CD8-positive, alpha-beta memory T cell (primary cell): ENCODE results near the gene TRPC4AP. TPM values are rescaled to one million over a fixed set of nuclear protein-coding genes. Genes with fewer than 3 reads are reported as not detected.

ENCODE experiments used
- CTCF ChIA-PET: fragments of 350-600 bp; sonication (Branson Sonifier 250); formaldehyde crosslinking; loops from one replicate; lab custom pipeline; 2021; ENCODE audit warnings: antibody characterized with exemption; lab: Charles Lee
- POLR2A ChIA-PET: fragments of 350-600 bp; sonication (Branson Sonifier 250); formaldehyde crosslinking; loops from one replicate; lab custom pipeline; 2021; ENCODE audit warnings: antibody characterized with exemption; lab: Charles Lee
- DNase-seq, 5 donors: peaks; one replicate each; pipeline versions ENCODE4 v3.0.0 to v3.0.0-alpha.2; 2020 to 2022; ENCODE audit warnings: mixed read lengths in 1 of 5
- H3K27ac ChIP-seq: one replicate; pipeline ENCODE4 v1.7.0; 2013; ENCODE audit warnings: low read depth, mild to moderate bottlenecking, low read length, moderate library complexity
- H3K27me3 ChIP-seq: 2 replicates; pipeline ENCODE4 v1.7.0; 2013; ENCODE audit warnings: low read length, mild to moderate bottlenecking; ENCODE audit not compliant: insufficient read depth, poor library complexity, severe bottlenecking
- H3K36me3 ChIP-seq: 2 replicates; pipeline ENCODE4 v1.7.0; 2013; ENCODE audit warnings: mild to moderate bottlenecking, low read length, moderate library complexity; ENCODE audit not compliant: insufficient read depth
- H3K4me1 ChIP-seq: 2 replicates; pipeline ENCODE4 v1.7.0; 2013; ENCODE audit warnings: mild to moderate bottlenecking, low read length, moderate library complexity; ENCODE audit not compliant: insufficient read depth
- H3K4me3 ChIP-seq: 2 replicates; pipeline ENCODE4 v1.7.0; 2013; ENCODE audit warnings: mild to moderate bottlenecking, low read length
- H3K9me3 ChIP-seq: 2 replicates; pipeline ENCODE4 v1.7.0; 2013; ENCODE audit warnings: mild to moderate bottlenecking, low read length
- H3K27ac Mint-ChIP-seq, 8 donors: one replicate each; pipeline ENCODE4 v1.8.0; 2020 to 2021; ENCODE audit warnings: mixed read lengths in 8 of 8, mild to moderate bottlenecking in 6 of 8, inconsistent platforms in 3 of 8, moderate library complexity in 3 of 8
- H3K27me3 Mint-ChIP-seq, 2 donors: one replicate each; pipeline ENCODE4 v1.8.0; 2020 to 2021; ENCODE audit warnings: mixed read lengths in 2 of 2, mild to moderate bottlenecking in 1 of 2, moderate library complexity in 1 of 2
- H3K36me3 Mint-ChIP-seq, 3 donors: one replicate each; pipeline ENCODE4 v1.8.0; 2020 to 2021; ENCODE audit warnings: mixed read lengths in 3 of 3, inconsistent platforms in 1 of 3, mild to moderate bottlenecking in 1 of 3
- H3K4me1 Mint-ChIP-seq, 3 donors: one replicate each; pipeline ENCODE4 v1.8.0; 2020 to 2021; ENCODE audit warnings: mixed read lengths in 3 of 3, inconsistent platforms in 1 of 3, mild to moderate bottlenecking in 1 of 3
- H3K4me3 Mint-ChIP-seq, 7 donors: one replicate each; pipeline ENCODE4 v1.8.0; 2020 to 2021; ENCODE audit warnings: mixed read lengths in 7 of 7, mild to moderate bottlenecking in 6 of 7, moderate library complexity in 4 of 7, inconsistent platforms in 2 of 7
- H3K9me3 Mint-ChIP-seq, 5 donors: one replicate each; pipeline ENCODE4 v1.8.0; 2020 to 2022; ENCODE audit warnings: mixed read lengths in 5 of 5, mild to moderate bottlenecking in 3 of 5, moderate library complexity in 2 of 5, inconsistent platforms in 1 of 5
- polyA plus RNA-seq: library from polyadenylated mRNA; unstranded; fragments of 300-500 nt; fragmentation: Illumina TruSeq; gene quantifications from one replicate; pipeline ENCODE4 v1.2.3, GENCODE V29; 2021
- total RNA-seq, 2 experiments: library from RNA; stranded (reverse); gene quantifications; one replicate each; pipeline ENCODE4 v1.2.3, GENCODE V29; 2021

Gene TRPC4AP
- total and polyA plus RNA-seq, 3 experiments from 2014 or later = 51.2 to 59.8 (median 53.4) TPM

DNA sequence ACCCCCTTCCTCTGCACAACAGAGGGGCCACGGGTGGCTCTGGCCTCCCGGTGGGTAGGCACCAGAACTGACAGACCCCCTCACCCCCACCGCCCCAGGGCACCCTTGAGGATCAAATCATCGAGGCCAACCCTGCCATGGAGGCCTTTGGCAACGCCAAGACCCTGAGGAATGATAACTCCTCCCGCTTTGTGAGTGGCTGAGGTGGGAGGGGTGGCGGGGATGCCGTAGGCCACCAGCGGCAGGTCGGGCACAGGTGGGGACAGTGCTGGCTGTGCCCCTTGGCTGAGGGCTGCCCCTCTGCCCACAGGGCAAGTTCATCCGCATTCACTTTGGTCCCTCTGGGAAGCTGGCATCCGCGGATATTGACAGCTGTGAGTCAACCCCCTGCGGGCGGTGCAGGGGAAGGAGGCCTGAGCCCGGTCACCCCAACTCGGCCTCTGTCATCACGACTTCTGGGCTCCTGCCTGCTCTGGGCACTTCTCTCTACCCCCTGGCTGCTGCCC is 107.8 kb downstream of the TRPC4AP start:
- H3K9me3 ChIP-seq = no peaks in the 10 kb centered on the region
- no peak overlapping the region for H3K4me3 ChIP-seq
- no peak for DNase-seq
- Mint-ChIP-seq H3K9me3 (no peaks in the 10 kb centered on the region), H3K27me3 (peaks cover 25% of the 10 kb centered on the region in 2 donors), H3K27ac (peak overlapping the region in 1 of 8 donors; percentile 33), H3K36me3 (peaks cover 0 to 4% (median 0%) of the 10 kb centered on the region in 3 donors), H3K4me3 (no peak overlapping the region), H3K4me1 (no peaks in the 10 kb centered on the region)
- ChIA-PET POLR2A (no interaction called here), CTCF (no interaction called here)
- no peak overlapping the region for H3K27ac ChIP-seq
- no peaks in the 10 kb centered on the region for H3K4me1 ChIP-seq
- peaks cover 10% of the 10 kb centered on the region for H3K27me3 ChIP-seq
- H3K36me3 ChIP-seq = no peaks in the 10 kb centered on the region

DNA sequence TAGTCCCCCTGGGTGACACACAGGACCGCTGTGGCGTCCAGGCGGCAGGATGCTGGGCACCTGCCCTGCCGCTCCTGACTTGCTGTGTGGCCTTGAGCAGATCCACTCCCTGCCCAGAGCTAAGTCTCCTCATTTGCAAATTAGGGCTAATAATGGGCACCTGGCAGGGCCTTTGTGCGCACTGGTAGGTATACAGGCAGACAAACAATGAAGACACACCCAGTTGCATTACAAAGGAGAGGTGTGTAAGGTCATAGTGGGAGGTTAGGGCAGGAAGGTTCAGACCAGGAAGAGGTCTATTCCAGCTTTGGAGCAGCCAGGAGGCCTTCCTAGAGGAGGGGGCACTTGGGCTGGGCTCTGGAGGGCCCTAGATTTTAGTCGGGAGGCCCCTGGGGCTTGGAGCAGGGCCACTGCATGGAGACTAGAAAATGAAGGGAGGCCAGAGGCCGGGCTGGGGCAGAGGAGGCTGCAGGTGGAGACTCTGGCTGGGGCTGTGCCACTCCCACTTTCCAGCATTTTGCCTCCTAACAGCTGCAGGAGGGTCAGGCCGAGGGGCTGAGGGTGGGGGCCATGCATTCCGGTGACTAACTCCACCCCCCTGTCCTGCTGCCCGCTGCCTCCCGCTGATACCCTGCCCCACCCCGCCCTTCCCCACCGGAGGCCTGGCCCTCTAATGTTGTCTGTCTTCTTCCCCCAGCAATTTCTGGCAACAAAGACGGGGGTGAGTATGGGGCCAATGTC is 108.4 kb downstream of the TRPC4AP start:
- H3K4me3 ChIP-seq = no peak overlapping the region
- no peaks in the 10 kb centered on the region for H3K36me3 ChIP-seq
- peaks cover 10% of the 10 kb centered on the region for H3K27me3 ChIP-seq
- Mint-ChIP-seq H3K36me3 (peaks cover 0 to 4% (median 0%) of the 10 kb centered on the region in 3 donors), H3K4me1 (no peaks in the 10 kb centered on the region), H3K27me3 (peaks cover 25% of the 10 kb centered on the region in 2 donors), H3K9me3 (no peaks in the 10 kb centered on the region), H3K4me3 (no peak overlapping the region), H3K27ac (no peak overlapping the region)
- ChIA-PET POLR2A (no interaction called here), CTCF (no interaction called here)
- no peak overlapping the region for H3K27ac ChIP-seq
- no peaks in the 10 kb centered on the region for H3K9me3 ChIP-seq
- no peak for DNase-seq
- H3K4me1 ChIP-seq = no peaks in the 10 kb centered on the region

DNA sequence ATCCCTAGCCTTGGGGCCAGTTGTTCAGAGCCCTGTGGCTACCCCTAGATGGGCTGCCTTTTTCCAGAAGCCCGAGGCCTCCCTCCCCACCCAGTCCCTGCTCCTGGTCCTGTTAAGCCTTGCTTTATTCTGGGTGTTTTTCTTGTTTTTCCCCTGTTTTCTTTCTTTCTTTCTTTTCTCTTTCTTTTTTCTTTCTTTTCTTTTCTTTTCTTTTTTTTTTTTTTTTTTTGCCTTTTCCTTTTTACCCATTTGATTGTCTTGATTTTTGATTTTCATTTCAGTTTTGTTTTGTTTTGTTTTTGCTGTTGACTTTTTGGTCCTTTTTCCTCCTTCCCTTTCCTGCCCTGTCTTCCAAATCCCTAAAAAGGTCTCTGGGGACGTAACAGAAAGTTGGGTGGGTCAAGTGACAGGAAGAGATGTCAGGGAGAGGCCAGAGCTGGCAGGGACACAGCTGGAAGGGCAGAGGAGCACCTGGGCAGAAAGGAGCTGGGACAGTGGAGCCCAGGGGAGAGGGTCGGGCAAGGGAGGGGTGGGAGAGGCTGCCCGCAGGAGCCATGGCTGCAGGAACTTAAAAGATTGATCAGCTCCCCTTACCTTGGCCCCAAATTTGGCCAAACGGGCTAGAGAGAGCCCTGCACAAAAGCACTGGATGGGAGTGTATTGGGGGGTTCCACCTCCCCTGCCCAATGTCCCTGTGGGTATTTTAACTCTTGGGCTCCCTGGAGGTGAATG is 109.4 kb downstream of the TRPC4AP start:
- no peaks in the 10 kb centered on the region for H3K9me3 ChIP-seq
- ChIA-PET POLR2A (no interaction called here), CTCF (no interaction called here)
- Mint-ChIP-seq H3K9me3 (no peaks in the 10 kb centered on the region), H3K27ac (peak overlapping the region in 1 of 8 donors; percentile 66), H3K36me3 (peaks cover 0 to 4% (median 0%) of the 10 kb centered on the region in 3 donors), H3K4me1 (no peaks in the 10 kb centered on the region), H3K4me3 (no peak overlapping the region), H3K27me3 (peaks cover 25 to 32% of the 10 kb centered on the region in 2 donors)
- H3K27me3 ChIP-seq = peaks cover 10% of the 10 kb centered on the region
- H3K4me1 ChIP-seq = no peaks in the 10 kb centered on the region
- no peak for DNase-seq
- H3K27ac ChIP-seq = no peak overlapping the region
- no peak overlapping the region for H3K4me3 ChIP-seq
- H3K36me3 ChIP-seq = no peaks in the 10 kb centered on the region

DNA sequence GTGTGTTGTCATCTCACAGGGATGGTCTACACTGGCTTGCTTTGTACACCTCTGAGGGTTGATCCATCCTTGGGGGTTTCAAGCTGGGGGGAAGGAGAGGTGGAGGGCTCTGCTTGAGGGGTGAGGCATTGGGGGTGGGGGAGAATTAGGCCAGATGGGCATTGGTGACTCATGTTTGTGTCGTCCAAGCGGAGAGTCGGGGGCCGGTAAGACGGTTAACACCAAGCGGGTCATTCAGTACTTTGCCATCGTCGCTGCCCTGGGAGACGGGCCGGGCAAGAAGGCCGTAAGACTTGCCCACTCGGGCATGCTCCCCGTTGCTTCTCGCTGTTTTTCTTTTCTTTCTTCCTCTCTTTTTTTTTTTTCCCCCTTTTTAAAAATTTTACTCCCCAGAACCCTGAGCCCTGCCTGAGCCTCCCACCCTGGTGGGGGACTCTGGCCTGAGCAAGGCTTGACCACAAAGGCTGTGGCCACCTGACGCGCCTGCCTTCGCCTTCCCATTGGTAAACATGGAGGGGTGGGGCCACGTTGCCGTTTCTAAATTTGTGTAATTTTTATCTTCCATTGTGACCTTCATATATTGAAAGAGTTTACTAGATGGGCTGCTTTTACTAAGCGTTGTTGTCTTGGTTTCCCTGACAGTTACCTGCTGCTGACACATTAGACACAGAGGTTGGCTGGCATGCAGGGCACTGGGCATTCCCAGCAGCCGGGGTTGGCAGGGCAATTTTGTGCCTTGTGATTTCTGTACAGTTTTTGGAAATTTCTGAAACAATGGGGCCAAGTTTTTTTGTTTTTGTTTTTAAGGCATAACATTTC is 110.1 kb downstream of the TRPC4AP start:
- DNase-seq = no peak
- no peak overlapping the region for H3K4me3 Mint-ChIP-seq
- peaks cover 25 to 34% of the 10 kb centered on the region in 2 donors for H3K27me3 Mint-ChIP-seq
- Histone ChIP-seq H3K4me3 (no peak overlapping the region), H3K36me3 (no peaks in the 10 kb centered on the region), H3K4me1 (no peaks in the 10 kb centered on the region), H3K27ac (no peak overlapping the region), H3K9me3 (no peaks in the 10 kb centered on the region), H3K27me3 (peaks cover 10% of the 10 kb centered on the region)
- CTCF ChIA-PET = no interaction called here
- peaks cover 0 to 4% (median 0%) of the 10 kb centered on the region in 3 donors for H3K36me3 Mint-ChIP-seq
- POLR2A ChIA-PET = no interaction called here
- no peaks in the 10 kb centered on the region for H3K9me3 Mint-ChIP-seq
- peak overlapping the region in 1 of 8 donors; percentile 29 for H3K27ac Mint-ChIP-seq
- H3K4me1 Mint-ChIP-seq = no peaks in the 10 kb centered on the region

DNA sequence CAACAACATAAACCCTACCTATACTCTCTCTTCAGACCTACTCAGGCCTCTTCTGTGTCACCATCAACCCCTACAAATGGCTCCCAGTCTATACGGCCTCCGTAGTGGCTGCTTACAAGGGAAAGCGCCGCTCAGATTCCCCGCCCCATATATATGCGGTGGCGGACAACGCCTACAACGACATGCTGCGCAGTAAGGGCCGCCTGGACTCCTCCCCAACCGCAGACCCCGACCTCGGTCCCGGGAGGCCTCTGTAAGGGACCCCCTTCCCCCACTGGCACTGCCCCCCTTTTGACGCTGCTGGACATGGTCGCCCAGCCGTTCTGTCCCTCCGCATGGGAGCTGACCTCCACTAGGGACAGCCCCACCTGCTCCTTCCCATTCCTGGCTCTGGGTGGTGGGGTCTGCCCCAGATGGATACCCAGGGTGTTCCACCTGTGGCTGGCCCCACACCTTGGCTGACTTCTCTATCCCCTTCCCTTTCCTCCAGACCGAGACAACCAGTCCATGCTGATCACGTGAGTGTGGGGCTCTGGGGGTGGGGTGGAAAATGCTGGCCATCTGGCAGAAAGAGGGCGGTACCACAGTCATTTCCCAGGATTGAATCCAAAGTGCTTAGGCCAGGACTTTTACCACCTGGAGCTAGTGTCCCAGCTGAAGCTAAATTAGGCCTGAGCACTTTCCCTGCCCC is 111.9 kb downstream of the TRPC4AP start:
- H3K36me3 Mint-ChIP-seq = peaks cover 0 to 4% (median 0%) of the 10 kb centered on the region in 3 donors
- peaks cover 10% of the 10 kb centered on the region for H3K27me3 ChIP-seq
- no peak overlapping the region for H3K4me3 Mint-ChIP-seq
- no peak for DNase-seq
- H3K4me1 Mint-ChIP-seq = no peaks in the 10 kb centered on the region
- H3K27me3 Mint-ChIP-seq = peaks cover 25 to 37% of the 10 kb centered on the region in 2 donors
- H3K9me3 ChIP-seq = no peaks in the 10 kb centered on the region
- CTCF ChIA-PET = no interaction called here
- H3K36me3 ChIP-seq = no peaks in the 10 kb centered on the region
- no peak overlapping the region for H3K27ac Mint-ChIP-seq
- no peak overlapping the region for H3K4me3 ChIP-seq
- H3K27ac ChIP-seq = no peak overlapping the region
- POLR2A ChIA-PET = no interaction called here
- H3K9me3 Mint-ChIP-seq = no peaks in the 10 kb centered on the region
- no peaks in the 10 kb centered on the region for H3K4me1 ChIP-seq

DNA sequence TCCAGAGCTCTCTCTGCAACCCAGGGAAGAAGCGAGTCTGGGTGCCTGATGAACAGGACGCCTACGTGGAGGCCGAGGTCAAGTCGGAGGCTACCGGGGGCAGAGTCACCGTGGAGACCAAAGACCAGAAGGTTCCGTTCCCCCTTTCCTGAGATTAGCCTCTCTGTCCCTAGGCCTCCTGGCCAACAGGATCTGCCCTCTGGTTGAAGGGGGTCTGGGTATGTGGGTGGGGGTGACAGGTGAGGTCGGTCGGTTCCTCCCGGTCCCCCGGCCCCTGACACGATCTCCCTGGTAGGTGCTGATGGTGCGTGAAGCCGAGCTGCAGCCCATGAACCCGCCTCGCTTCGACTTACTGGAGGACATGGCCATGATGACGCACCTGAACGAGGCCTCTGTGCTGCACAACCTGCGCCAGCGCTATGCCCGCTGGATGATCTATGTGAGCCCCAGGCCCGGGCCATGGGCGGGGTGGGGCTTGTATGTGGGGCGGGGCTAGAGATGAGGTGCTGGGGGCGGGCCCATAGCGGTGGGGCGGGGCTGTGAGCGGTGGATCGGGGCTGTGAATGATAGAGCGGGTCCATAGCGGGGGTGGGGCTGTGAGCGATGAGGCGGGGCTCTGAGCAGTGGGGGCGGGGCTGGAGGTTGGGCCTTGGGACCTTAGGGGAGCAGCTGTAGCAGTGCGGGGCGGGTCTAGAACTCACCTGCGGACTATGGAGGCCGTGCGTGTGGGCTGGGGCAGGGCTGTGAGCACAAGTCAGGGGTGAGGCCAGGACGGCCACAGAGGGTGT is 113.0 kb downstream of the TRPC4AP start:
- POLR2A ChIA-PET = no interaction called here
- no peak for DNase-seq

DNA sequence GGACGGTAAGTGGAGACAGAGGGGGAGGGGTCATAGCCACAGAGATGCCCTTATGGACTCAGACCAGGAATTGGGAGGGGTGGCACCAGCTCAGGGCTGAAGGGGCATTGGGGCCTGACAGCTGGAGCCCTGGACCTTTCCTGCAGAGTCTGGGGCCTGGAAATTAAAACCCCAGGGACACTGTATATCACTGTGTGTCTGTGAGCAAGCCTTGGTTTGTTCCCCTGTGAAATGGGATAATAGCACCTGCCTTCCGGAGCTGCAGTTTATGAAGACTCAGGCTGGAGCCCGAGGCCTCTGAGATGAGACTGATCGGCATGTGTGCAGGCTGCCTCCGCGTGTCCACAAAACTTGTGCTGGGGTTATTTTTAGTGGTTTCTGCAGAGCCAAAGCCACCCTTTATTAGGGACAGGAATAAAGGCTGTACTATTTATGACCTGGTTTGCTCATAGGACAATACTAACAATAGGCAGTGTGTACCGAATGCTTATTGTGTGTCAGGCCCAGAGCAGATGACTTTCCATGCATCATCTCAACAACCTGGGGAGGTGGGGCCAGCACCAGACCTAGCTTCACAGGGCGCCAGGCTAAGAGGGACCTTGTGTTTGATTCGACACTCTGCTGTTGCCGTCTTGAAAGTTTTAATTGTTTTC is 114.4 kb downstream of the TRPC4AP start:
- H3K36me3 Mint-ChIP-seq = peaks cover 0 to 4% (median 0%) of the 10 kb centered on the region in 3 donors
- H3K9me3 Mint-ChIP-seq = no peaks in the 10 kb centered on the region
- Histone ChIP-seq H3K36me3 (no peaks in the 10 kb centered on the region), H3K9me3 (no peaks in the 10 kb centered on the region), H3K4me3 (no peak overlapping the region), H3K27ac (no peak overlapping the region), H3K27me3 (peaks cover 2% of the 10 kb centered on the region), H3K4me1 (no peaks in the 10 kb centered on the region)
- no peak overlapping the region for H3K4me3 Mint-ChIP-seq
- no peaks in the 10 kb centered on the region for H3K4me1 Mint-ChIP-seq
- peaks cover 26 to 33% of the 10 kb centered on the region in 2 donors for H3K27me3 Mint-ChIP-seq
- CTCF ChIA-PET = no interaction called here
- no peak for DNase-seq
- POLR2A ChIA-PET = no interaction called here
- H3K27ac Mint-ChIP-seq = no peak overlapping the region

More for the DNA sequence above, 113.0 kb downstream of the TRPC4AP start:
- Histone ChIP-seq H3K36me3 (no peaks in the 10 kb centered on the region), H3K27ac (no peak overlapping the region), H3K9me3 (no peaks in the 10 kb centered on the region), H3K27me3 (peaks cover 10% of the 10 kb centered on the region), H3K4me1 (no peaks in the 10 kb centered on the region), H3K4me3 (no peak overlapping the region)
- peaks cover 26 to 34% of the 10 kb centered on the region in 2 donors for H3K27me3 Mint-ChIP-seq
- H3K4me1 Mint-ChIP-seq = no peaks in the 10 kb centered on the region
- H3K36me3 Mint-ChIP-seq = peaks cover 0 to 4% (median 0%) of the 10 kb centered on the region in 3 donors
- H3K9me3 Mint-ChIP-seq = no peaks in the 10 kb centered on the region
- no peak overlapping the region for H3K4me3 Mint-ChIP-seq
- CTCF ChIA-PET = no interaction called here
- H3K27ac Mint-ChIP-seq = no peak overlapping the region
